Neutrophil (primary cell): ENCODE results near the gene CFAP57.

Source experiments
- H3K27ac ChIP-seq: fragments of 200-600 bp; sonication (generic); 2 replicates; pipeline ENCODE4 v1.5.1; 2016; ENCODE audit warnings: mild to moderate bottlenecking, moderate library complexity
- H3K27me3 ChIP-seq: fragments of 200-600 bp; sonication (generic); 2 replicates; pipeline ENCODE4 v1.6.0; 2016; ENCODE audit warnings: mild to moderate bottlenecking
- H3K36me3 ChIP-seq: fragments of 200-600 bp; sonication (generic); 2 replicates; pipeline ENCODE4 v1.5.1; 2017
- H3K4me1 ChIP-seq, 2 experiments: fragments of 200-600 bp in 1 of 2; sonication (generic) in 1 of 2; 1 replicate in 1 of 2; 2 replicates in 1 of 2; pipeline versions ENCODE4 v1.5.1 to v1.6.1; 2013 to 2016; ENCODE audit warnings: low read depth in 1 of 2, low read length in 1 of 2, mild to moderate bottlenecking in 1 of 2, moderate library complexity in 1 of 2; ENCODE audit not compliant: control insufficient read depth in 1 of 2, insufficient read depth in 1 of 2
- H3K4me3 ChIP-seq, 2 experiments: fragments of 200-600 bp in 1 of 2; sonication (generic) in 1 of 2; 1 replicate in 1 of 2; 2 replicates in 1 of 2; pipeline ENCODE4 v1.5.1; 2013 to 2016; ENCODE audit warnings: low read depth in 1 of 2, low read length in 1 of 2, mild to moderate bottlenecking in 1 of 2, moderate library complexity in 1 of 2
- H3K9me3 ChIP-seq: fragments of 200-600 bp; sonication (generic); 2 replicates; pipeline ENCODE4 v1.5.1; 2016
- CTCF ChIP-seq: fragments of 200-600 bp; sonication (generic); IDR thresholded peaks from 2 replicates; pipeline ENCODE4 v1.5.1; 2016; ENCODE audit warnings: antibody characterized with exemption

The CFAP57 gene

GRCh38 chr1:43267291-43267805 is 95.2 kb downstream of the CFAP57 start:
- H3K4me1 ChIP-seq, result peaks cover 3 to 9% of the 10 kb centered on the region in 2 experiments
- no peaks in the 10 kb centered on the region for H3K27me3 ChIP-seq
- no peaks in the 10 kb centered on the region for H3K36me3 ChIP-seq
- H3K4me3 ChIP-seq, result no peak overlapping the region
- H3K9me3 ChIP-seq, result no peaks in the 10 kb centered on the region
- no peak overlapping the region for H3K27ac ChIP-seq
- no peak for TF ChIP-seq CTCF

GRCh38 chr1:43267818-43268425 is 95.8 kb downstream of the CFAP57 start:
- peaks cover 3 to 9% of the 10 kb centered on the region in 2 experiments for H3K4me1 ChIP-seq
- no peaks in the 10 kb centered on the region for H3K27me3 ChIP-seq
- TF ChIP-seq CTCF, result no peak
- no peak overlapping the region for H3K27ac ChIP-seq
- H3K4me3 ChIP-seq, result no peak overlapping the region
- H3K9me3 ChIP-seq, result no peaks in the 10 kb centered on the region
- H3K36me3 ChIP-seq, result no peaks in the 10 kb centered on the region

GRCh38 chr1:43269627-43270375 is 97.7 kb downstream of the CFAP57 start, which contains the start of gene TMEM125:
TMEM125 (plus strand) TSS chr1:43269983; CDS start chr1:43272723, 2,740 bp downstream.
- Histone ChIP-seq H3K4me1 (peaks cover 11 to 17% of the 10 kb centered on the region in 2 experiments), H3K27me3 (no peaks in the 10 kb centered on the region), H3K9me3 (no peaks in the 10 kb centered on the region), H3K27ac (no peak within 1 kb of the TSS), H3K36me3 (no peaks in the 10 kb centered on the region), H3K4me3 (peak within 1 kb of the TSS; percentile 8 to 43)
- TF ChIP-seq CTCF, result no peak

GRCh38 chr1:43270421-43271095 is 98.4 kb downstream of the CFAP57 start:
- Histone ChIP-seq H3K4me1 (peaks cover 12 to 17% of the 10 kb centered on the region in 2 experiments), H3K36me3 (no peaks in the 10 kb centered on the region), H3K4me3 (peak overlapping the region; percentile 8 to 43), H3K27ac (no peak overlapping the region), H3K27me3 (no peaks in the 10 kb centered on the region), H3K9me3 (no peaks in the 10 kb centered on the region)
- TF ChIP-seq CTCF, result no peak

GRCh38 chr1:43271186-43272118 is 99.3 kb downstream of the CFAP57 start:
- no peak for TF ChIP-seq CTCF
- H3K36me3 ChIP-seq, result no peaks in the 10 kb centered on the region
- no peaks in the 10 kb centered on the region for H3K27me3 ChIP-seq
- no peaks in the 10 kb centered on the region for H3K9me3 ChIP-seq
- H3K27ac ChIP-seq, result no peak overlapping the region
- peak overlapping the region; percentile 8 to 43 for H3K4me3 ChIP-seq
- H3K4me1 ChIP-seq, result peaks cover 12 to 17% of the 10 kb centered on the region in 2 experiments
